HG03108 (cell line): ENCODE data around the gene TENM4.

Experiments
- ATAC-seq: cut with Tn5 transposase; IDR thresholded peaks from one replicate; pipeline ENCODE4 v1.9.1; 2021; ENCODE audit warnings: moderate library complexity; ENCODE audit not compliant: unreplicated experiment

TENM4 gene

DNA sequence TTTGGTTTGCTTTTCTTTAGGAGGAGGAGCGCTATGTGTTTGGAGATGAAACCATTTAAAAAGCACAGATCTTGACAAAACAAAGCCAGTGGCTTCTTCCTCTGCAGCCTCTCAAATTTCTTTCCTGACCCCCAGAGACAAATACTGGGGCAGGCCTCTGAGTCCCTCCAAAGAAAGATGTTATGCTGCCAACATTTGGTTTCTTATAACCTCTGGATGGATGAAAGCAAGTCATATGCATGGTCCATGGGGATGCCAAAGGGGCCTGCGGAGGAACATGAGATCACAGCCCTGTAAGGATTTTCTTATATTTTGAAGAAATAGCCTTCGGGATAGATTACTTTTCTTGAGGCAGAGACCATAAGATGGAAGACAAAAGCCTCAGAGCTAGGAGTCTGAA lies 179.1 kb downstream of the TENM4 start:
- no peak for ATAC-seq

- ATAC-seq: no peak
Measured at GRCh38 chr11:79259800-79260199, 181.0 kb downstream of the TENM4 start.

DNA sequence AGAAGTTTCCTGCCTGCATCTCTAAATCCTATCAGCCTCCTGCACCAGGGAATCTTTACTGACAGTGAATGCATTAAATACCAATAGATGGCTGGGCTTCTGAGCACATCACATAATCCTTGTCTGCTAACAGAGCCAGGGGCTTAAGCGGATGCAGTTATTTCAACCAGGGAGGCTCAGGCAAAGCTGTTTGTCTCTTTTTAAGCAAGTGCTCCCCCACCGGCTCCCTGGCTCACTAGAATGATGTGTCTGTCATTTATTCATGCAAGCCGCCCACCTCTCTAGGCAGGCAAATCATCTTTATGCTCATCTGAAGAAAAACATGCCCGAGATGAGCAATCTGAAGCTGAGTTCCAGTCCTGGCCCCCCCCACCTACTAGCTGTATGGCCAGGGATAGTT lies 182.3 kb downstream of the TENM4 start:
- ATAC-seq: no peak

DNA sequence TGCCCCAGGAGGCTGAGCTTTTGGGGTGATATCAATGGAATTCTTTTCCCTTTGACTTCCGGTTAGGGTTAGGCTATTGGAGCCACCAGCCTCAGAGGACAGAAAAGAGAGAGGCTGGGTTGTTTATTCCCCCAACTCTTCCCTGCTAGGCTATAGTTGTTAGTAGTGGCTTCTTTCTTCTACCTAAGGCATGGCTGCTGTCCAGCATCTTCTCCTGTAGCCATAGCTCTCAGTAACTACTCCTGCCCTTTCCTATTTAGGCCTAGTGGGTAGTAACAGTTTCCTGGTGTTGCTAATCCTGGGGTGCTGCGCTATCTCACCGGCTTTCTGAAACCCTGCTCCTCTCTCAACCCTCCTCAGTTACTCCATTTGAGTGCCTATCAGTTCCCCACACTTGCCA lies 184.9 kb downstream of the TENM4 start:
- no peak for ATAC-seq

- ATAC-seq: no peak
Measured at GRCh38 chr11:79253280-79253679, 187.6 kb downstream of the TENM4 start.

DNA sequence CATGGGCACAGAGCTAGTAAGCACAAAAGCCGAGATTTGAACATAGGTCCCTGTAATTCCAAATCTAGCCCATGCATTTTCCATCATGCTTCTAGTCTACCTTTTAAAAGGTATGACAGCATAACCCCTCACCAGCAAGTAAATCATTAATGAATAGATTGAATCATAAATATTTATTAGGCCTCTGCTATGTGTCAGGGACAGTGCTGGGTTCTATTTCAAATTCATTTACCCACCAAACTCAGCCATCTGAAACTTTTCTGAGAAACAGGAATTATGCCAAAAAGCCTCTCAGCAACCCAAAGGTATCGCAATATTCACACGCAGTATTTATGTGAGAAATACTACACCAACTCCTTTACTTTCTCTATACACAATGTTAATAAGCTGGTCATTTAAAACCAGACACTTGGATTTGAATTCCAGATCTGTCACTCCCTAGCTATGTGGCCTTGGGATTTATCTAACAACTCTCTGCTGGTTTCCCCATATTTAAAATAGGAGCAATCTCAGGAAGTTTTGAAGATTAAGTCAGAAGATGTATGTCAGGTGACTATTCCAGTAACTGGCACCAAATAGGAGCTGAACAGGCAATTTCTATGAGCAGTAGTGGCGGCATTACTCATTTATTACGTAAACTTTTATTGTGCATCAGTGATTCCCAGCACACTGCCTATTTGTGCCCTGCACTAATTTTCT lies 191.4 kb downstream of the TENM4 start:
- no peak for ATAC-seq

GRCh38 chr11:79244798-79245197 lies 196.0 kb downstream of the TENM4 start:
- no peak for ATAC-seq

- ATAC-seq: no peak
Measured at GRCh38 chr11:79244241-79244772, 196.5 kb downstream of the TENM4 start.

DNA sequence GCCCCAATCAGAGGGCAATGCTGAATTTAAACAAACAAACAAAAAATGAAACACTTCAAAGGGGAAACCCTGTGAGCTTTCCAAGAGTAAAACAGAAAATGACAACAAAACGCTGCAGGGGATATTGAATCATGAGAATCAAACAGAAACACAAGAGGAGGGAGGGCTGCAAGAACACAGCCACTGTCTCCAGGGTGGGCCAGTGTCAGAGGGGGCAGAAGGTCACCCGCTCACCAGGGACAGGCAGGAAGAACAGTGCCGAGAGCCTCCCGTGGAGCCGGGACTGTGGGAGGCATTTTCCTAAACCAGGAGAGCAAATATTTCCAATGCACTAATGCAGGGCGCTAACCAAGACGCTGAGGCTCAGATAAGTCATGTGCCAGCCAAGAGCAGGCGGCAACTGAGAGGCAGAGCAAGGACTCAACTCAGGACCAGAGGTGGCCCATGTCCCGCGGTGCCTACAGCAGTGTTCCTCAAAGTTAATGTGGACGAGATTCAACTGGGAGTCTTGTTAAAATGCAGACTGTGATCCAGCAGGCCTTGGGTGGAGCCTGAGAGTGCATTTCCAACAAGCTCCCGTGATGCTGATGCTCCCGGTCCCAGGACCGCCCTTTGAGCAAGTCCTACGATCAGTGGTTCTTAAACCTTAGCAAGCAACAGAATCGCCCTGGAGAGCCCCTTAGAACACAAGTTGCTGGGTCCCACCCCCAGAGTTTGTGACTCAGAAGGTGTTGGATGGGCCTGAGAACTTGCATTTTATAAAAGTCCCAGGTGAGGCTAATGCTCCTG lies 197.2 kb downstream of the TENM4 start:
- ATAC-seq: no peak

- no peak for ATAC-seq
Measured at GRCh38 chr11:79242616-79243015, 198.2 kb downstream of the TENM4 start.

DNA sequence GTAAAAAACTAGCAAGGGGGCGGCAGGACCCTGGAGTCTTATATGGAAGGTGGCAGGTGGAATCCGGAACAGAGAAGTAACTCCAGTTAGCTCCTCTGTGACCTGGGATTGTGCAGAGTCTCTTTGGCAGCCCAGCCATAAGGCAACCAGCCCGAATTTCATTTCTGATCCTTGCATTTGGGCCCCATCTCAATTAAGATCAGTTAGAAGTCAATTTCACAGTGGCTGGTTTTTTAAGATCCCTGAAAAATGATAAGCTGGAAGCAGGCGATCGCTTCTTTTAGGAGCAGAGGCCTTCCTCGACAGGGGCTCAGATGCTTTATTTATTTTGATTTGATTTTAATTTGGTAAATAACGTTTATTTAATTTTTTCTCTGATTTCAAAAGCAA lies 199.0 kb downstream of the TENM4 start:
- no peak for ATAC-seq

GRCh38 chr11:79241205-79241851 lies 199.5 kb downstream of the TENM4 start:
- no peak for ATAC-seq

GRCh38 chr11:79237703-79238102 lies 203.1 kb downstream of the TENM4 start:
- ATAC-seq: no peak

- ATAC-seq: no peak
Measured at GRCh38 chr11:79237091-79237490, 203.7 kb downstream of the TENM4 start.

DNA sequence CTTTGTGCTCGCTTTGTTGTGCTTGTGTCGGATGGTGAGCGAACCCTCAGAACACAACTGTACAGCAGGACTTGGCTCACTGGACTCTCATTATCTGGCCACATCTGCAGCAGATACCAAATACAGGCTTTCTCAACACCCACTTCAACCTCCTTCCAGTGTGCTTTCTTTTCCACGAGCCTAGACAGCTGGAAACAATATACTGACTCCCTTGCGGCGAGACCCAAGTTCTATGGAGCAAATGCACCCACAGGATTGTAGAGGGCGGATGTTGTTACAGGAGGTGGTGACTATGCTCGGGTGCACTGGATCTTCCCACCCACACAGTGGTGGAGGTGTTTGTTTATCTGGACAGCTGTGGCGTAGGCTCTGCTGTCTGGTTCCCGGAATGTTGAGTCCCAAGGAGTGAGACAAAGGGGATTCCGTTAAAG lies 204.3 kb downstream of the TENM4 start:
- no peak for ATAC-seq

GRCh38 chr11:79235696-79236095 lies 205.1 kb downstream of the TENM4 start:
- no peak for ATAC-seq

GRCh38 chr11:79232346-79232745 lies 208.5 kb downstream of the TENM4 start:
- ATAC-seq: no peak

- no peak for ATAC-seq
Measured at GRCh38 chr11:79229047-79229446, 211.8 kb downstream of the TENM4 start.

DNA sequence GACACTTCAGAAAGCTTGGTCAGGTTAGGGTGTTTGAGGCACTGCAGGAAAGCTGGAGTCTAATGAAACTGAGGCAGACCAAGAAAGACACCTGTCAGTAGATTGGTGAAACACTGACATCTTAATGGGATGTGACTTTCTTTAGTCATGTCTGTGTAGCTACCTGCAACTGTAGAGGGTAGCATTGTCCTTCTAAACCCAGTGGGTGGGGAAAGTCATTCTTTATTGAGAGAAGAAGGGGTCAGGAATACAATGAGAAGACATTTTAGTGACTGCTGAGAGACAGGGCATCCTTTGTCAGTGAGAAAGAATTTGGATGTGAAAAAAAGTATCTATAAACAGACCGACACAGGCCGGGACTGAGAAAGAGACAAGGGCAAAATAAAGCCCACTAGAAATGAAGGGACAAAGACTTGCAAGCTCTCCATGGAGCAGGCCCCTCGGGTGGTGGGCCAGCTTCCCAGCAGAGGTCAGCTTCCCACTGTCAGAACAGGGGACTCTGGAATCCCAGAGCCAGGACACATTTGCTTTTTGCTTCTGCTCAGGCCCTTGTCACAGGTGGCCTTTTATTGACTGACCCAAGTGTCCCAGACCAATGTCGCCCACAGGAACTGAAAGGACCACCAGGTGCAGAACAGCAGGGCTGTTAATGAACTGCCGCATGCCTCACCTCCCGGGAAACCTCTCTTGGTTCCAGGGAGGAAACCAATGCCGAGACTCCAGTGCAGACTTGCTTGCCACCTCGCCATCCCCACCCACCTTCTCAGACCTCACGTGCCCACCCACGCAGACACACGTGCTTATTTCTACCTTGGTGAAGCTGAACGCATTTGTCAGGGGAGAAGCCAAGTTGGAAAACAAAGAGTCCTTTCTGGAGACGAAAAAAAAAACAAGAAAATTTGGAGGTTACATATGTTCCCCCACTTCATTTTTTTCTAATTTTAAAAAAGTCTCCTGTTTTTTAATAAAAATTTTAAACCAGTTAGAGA lies 212.8 kb downstream of the TENM4 start:
- no peak for ATAC-seq

- ATAC-seq: no peak
Measured at GRCh38 chr11:79227308-79227707, 213.5 kb downstream of the TENM4 start.

- ATAC-seq: no peak
Measured at GRCh38 chr11:79226126-79226525, 214.7 kb downstream of the TENM4 start.
